Astrocyte of the cerebellum (primary cell): ENCODE data around the gene CNTROB.
A peak's percentile ranks its signal among the peaks of the same experiment; 100 is the strongest.

Experiments
- DNase-seq: peaks from one replicate; pipeline ENCODE4 v3.0.0-alpha.2; 2011; ENCODE audit warnings: low read depth
- H3K4me3 ChIP-seq: 2 replicates; pipeline ENCODE4 v1.5.1; 2011; ENCODE audit warnings: mild to moderate bottlenecking, low read depth, low read length, moderate library complexity
- in situ Hi-C: cut with HindIII; loops from 2 replicates; pipeline ENCODE4 v1.10.0; 2017; ENCODE audit warnings: low sequenced_read_pairs
- TF ChIP-seq, protein P1 (sequence below): IDR thresholded peaks from 2 replicates; pipeline ENCODE4 v1.5.1; 2012; ENCODE audit warnings: low read length, low read depth, moderate library complexity, mild to moderate bottlenecking; ENCODE audit errors: missing control alignments

Gene CNTROB

DNA sequence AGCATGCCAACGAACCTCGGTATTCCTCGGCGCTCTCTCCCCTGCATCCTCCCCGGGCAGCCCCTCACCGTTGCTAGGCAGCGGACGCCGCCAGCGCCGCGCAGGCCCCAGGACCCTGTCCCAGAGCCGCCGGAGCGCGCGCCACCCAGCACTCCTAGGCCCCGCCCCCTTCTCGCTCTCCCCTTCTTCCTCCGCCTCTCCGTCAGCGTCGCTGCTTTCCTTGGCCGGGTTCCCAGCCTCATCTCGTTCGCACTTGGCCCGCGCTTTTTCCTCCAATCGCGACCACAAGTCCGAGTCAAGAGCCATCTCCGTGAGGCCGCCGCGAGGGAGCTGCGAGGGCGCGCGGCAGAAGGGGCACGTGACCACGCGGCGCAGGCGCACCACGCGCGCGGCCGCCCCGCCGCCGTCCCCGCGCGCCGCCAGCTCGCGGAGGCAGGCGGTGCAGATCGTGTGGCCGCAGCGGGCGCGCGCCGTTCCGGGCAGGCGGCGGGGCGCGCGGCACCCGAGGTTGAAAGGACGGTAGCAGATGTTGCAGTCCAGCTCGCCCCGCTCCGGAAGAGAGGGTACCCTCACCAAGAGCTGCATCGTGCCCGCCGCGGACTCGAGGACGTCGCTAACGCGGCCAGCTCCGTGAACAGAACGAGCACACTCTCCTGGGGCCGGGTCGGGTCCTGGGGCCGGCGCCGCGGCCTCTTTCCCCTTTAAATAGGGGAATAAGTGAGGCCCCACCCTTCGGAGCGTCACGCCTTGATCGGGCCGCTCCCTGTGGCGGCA, 16.2 kb upstream of the CNTROB start, which contains the start of gene RNF227:
Gene RNF227 (minus strand): TSS at position 679 of the 774 bp plus-strand sequence. CDS start 94 bp downstream, at position 585.
- in situ Hi-C loops = no loop called here
- peak within 1 kb of the TSS; percentile 47 for H3K4me3 ChIP-seq
- TF ChIP-seq, protein P1, sequence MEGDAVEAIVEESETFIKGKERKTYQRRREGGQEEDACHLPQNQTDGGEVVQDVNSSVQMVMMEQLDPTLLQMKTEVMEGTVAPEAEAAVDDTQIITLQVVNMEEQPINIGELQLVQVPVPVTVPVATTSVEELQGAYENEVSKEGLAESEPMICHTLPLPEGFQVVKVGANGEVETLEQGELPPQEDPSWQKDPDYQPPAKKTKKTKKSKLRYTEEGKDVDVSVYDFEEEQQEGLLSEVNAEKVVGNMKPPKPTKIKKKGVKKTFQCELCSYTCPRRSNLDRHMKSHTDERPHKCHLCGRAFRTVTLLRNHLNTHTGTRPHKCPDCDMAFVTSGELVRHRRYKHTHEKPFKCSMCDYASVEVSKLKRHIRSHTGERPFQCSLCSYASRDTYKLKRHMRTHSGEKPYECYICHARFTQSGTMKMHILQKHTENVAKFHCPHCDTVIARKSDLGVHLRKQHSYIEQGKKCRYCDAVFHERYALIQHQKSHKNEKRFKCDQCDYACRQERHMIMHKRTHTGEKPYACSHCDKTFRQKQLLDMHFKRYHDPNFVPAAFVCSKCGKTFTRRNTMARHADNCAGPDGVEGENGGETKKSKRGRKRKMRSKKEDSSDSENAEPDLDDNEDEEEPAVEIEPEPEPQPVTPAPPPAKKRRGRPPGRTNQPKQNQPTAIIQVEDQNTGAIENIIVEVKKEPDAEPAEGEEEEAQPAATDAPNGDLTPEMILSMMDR = no peak
- peak; percentile 86 for DNase-seq

DNA sequence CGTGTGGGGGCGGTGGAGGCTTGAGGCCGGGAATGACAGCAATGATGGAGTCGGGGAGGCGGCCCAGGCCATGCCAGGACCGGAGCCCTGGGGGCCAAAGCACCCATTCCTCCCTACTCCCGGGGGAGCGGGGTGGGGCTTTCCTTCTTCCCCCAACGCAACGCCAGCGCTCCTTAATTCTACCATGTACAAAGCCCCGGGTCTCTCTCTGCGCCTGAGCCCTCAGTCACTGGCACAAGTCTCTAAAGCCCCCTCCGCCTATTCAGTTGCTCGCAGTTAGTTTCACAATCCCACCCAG, 15.7 kb upstream of the CNTROB start:
- H3K4me3 ChIP-seq = peak overlapping the region; percentile 47
- DNase-seq = no peak
- in situ Hi-C loops = no loop called here
- TF ChIP-seq, protein P1 = no peak

DNA sequence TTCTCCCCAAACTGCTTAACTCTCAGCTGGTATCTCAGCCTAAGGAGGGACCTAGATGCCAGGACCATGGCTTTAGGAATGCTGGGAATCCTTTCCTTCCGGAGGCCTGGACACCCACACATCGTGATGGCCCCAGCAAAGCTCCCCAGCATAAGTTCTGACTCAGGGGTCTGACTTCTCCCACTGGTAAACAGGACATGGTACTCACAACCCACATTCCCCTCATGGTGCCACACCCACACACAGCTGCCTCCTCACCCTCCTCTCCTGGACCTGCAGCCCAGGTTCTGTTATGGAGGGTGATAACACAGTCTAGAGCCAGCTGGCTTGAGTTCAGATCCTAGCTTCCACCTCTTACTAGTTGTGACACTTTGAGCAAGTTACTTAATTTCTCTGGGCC, 15.2 kb upstream of the CNTROB start:
- DNase-seq = no peak
- TF ChIP-seq, protein P1 = no peak
- in situ Hi-C loops = no loop called here
- H3K4me3 ChIP-seq = no peak overlapping the region

DNA sequence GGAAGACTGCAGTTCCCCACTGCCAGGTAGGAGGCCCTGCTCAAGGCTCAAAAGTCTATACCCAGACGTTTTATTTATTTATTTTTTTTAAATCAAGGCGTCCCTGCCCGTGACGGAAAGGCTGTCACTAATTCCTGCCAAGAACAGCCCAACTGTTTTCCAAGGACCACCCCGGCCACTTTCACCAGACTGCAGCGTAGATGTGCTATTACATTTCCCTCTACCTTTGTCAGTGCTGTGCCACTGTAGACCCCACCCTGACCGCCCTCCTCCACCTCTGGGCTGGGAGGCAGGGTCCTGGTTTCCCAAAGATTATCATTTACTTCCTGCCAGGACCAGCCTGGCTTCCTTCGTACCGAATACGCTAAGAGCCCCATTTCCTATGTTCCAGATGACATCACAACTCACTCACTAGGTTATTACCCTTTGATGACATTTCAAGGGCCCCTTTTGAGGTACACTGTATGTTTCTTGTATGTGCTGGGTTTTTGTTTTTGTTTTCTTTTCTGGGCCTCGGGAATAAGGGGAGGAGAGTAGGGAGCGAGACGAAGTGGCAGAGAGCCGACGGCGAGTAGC, 9.6 kb upstream of the CNTROB start:
- no peak for DNase-seq
- in situ Hi-C loops = no loop called here
- TF ChIP-seq, protein P1 = no peak
- H3K4me3 ChIP-seq = no peak overlapping the region

DNA sequence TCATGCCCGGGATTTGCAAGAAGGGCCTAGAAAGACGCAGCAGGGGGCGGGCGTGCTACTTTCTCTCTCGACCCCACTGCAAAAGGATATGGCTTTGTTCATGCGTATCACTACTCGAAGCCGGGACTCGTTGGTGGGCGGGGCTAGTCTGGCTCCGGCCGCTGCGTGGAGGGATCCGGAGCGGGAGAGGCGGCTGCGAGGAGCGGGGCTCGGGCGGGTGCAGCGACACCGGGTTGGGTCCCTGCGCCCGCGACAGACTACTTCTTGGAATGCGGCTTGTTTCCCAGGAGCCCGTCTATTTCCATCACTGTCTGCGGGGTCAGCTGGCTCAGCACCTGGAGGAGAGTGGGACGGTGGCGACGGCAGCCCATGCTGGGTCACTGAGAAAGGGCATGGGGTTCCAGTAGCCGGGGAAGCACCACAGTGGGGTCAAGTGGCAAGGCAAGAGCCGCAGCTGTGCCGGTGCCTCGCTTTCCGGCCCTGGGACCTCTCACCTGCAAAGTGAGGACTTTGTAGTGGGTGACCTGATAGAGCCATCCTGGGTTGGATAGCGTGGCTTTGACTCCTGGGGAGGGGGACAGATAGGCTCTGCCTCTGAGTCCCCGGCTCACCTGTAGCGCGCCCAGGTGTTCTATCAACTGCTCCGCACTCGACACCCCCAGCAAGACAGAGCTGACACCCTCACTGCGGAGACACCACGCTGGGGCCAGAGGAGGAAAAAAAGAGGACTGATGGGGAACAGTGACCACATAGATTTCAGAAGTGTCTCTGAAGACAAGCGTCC, 9.0 kb upstream of the CNTROB start:
- peak overlapping the region; percentile 20 for H3K4me3 ChIP-seq
- in situ Hi-C loops = no loop called here
- TF ChIP-seq, protein P1 = no peak
- DNase-seq = peak; percentile 34

DNA sequence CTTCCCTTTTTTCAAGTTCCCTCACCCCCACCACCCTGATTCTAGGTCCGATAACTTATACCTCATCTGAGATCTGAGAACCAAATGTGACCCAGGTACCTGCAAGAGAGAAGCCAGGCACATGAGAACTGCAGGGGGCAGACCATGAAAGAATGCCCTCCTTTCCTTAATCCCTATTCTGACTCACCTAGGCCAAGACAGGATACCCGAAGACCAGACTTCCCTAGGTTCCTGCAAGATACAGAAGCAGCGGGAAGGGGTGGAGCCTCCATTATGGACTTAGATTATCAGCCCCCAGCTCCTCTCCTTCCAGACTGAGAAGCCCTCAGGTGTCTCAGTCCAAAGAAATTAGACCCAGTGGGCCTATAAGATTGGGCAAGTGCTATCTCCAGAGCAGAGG, 4.4 kb upstream of the CNTROB start:
- H3K4me3 ChIP-seq = no peak overlapping the region
- in situ Hi-C loops = no loop called here
- no peak for DNase-seq
- TF ChIP-seq, protein P1 = no peak
